ENCODE results near the gene SHC2. TPM values are rescaled to one million over a fixed set of nuclear protein-coding genes. Genes with fewer than 3 reads are reported as not detected.

SHC2 gene
- total and polyA plus RNA-seq, 2 of the 8 experiments (the other 6 are each of a cell fraction or from before 2014, with no cell fraction given), result 4.4 to 7.3 TPM

- TF ChIP-seq, protein P1, sequence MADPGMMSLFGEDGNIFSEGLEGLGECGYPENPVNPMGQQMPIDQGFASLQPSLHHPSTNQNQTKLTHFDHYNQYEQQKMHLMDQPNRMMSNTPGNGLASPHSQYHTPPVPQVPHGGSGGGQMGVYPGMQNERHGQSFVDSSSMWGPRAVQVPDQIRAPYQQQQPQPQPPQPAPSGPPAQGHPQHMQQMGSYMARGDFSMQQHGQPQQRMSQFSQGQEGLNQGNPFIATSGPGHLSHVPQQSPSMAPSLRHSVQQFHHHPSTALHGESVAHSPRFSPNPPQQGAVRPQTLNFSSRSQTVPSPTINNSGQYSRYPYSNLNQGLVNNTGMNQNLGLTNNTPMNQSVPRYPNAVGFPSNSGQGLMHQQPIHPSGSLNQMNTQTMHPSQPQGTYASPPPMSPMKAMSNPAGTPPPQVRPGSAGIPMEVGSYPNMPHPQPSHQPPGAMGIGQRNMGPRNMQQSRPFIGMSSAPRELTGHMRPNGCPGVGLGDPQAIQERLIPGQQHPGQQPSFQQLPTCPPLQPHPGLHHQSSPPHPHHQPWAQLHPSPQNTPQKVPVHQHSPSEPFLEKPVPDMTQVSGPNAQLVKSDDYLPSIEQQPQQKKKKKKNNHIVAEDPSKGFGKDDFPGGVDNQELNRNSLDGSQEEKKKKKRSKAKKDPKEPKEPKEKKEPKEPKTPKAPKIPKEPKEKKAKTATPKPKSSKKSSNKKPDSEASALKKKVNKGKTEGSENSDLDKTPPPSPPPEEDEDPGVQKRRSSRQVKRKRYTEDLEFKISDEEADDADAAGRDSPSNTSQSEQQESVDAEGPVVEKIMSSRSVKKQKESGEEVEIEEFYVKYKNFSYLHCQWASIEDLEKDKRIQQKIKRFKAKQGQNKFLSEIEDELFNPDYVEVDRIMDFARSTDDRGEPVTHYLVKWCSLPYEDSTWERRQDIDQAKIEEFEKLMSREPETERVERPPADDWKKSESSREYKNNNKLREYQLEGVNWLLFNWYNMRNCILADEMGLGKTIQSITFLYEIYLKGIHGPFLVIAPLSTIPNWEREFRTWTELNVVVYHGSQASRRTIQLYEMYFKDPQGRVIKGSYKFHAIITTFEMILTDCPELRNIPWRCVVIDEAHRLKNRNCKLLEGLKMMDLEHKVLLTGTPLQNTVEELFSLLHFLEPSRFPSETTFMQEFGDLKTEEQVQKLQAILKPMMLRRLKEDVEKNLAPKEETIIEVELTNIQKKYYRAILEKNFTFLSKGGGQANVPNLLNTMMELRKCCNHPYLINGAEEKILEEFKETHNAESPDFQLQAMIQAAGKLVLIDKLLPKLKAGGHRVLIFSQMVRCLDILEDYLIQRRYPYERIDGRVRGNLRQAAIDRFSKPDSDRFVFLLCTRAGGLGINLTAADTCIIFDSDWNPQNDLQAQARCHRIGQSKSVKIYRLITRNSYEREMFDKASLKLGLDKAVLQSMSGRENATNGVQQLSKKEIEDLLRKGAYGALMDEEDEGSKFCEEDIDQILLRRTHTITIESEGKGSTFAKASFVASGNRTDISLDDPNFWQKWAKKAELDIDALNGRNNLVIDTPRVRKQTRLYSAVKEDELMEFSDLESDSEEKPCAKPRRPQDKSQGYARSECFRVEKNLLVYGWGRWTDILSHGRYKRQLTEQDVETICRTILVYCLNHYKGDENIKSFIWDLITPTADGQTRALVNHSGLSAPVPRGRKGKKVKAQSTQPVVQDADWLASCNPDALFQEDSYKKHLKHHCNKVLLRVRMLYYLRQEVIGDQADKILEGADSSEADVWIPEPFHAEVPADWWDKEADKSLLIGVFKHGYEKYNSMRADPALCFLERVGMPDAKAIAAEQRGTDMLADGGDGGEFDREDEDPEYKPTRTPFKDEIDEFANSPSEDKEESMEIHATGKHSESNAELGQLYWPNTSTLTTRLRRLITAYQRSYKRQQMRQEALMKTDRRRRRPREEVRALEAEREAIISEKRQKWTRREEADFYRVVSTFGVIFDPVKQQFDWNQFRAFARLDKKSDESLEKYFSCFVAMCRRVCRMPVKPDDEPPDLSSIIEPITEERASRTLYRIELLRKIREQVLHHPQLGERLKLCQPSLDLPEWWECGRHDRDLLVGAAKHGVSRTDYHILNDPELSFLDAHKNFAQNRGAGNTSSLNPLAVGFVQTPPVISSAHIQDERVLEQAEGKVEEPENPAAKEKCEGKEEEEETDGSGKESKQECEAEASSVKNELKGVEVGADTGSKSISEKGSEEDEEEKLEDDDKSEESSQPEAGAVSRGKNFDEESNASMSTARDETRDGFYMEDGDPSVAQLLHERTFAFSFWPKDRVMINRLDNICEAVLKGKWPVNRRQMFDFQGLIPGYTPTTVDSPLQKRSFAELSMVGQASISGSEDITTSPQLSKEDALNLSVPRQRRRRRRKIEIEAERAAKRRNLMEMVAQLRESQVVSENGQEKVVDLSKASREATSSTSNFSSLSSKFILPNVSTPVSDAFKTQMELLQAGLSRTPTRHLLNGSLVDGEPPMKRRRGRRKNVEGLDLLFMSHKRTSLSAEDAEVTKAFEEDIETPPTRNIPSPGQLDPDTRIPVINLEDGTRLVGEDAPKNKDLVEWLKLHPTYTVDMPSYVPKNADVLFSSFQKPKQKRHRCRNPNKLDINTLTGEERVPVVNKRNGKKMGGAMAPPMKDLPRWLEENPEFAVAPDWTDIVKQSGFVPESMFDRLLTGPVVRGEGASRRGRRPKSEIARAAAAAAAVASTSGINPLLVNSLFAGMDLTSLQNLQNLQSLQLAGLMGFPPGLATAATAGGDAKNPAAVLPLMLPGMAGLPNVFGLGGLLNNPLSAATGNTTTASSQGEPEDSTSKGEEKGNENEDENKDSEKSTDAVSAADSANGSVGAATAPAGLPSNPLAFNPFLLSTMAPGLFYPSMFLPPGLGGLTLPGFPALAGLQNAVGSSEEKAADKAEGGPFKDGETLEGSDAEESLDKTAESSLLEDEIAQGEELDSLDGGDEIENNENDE (IDR thresholded peaks at IDR 0.05; ENCODE audit: insufficient replicate concordance, low read length), result no peak
- no peak for TF ChIP-seq MAFK (IDR thresholded peaks at IDR 0.05; ENCODE audit: low read depth, low read length)
- no peak for TF ChIP-seq RFX5 (IDR thresholded peaks at IDR 0.05; ENCODE audit: borderline replicate concordance, low read depth, low read length)
- TF ChIP-seq HDAC6 (IDR thresholded peaks at IDR 0.05; ENCODE audit: low read depth, low read length), result no peak
- no peak for TF ChIP-seq TAF1 (IDR thresholded peaks at IDR 0.05; ENCODE audit: low read depth, low read length)
- TF ChIP-seq, protein P2, sequence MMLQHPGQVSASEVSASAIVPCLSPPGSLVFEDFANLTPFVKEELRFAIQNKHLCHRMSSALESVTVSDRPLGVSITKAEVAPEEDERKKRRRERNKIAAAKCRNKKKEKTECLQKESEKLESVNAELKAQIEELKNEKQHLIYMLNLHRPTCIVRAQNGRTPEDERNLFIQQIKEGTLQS (IDR thresholded peaks at IDR 0.05; ENCODE audit: insufficient read depth, low read depth, low read length), result no peak
- no peak for TF ChIP-seq EGR1 (IDR thresholded peaks at IDR 0.05; ENCODE audit: borderline replicate concordance, low read depth, low read length)
- no peak for TF ChIP-seq RNF2 (IDR thresholded peaks at IDR 0.05; ENCODE audit: borderline replicate concordance, low read depth, low read length, missing control alignments, poor library complexity, severe bottlenecking)
- no peak for TF ChIP-seq CBX8 (IDR thresholded peaks at IDR 0.05; ENCODE audit: borderline replicate concordance, low read depth, low read length)
- no peak for TF ChIP-seq SP1 (IDR thresholded peaks at IDR 0.05; ENCODE audit: low read depth, low read length)
Observed at GRCh38 chr19:375395-376110, 85.3 kb downstream of the SHC2 start (continued).

Data from H1 (cell line).